GM19324 (cell line): Measurements from ENCODE around the gene C1QTNF6.
"Not testable (repeated sequence)": the region's sequence is repeated elsewhere in the genome, so short reads cannot be mapped to it uniquely, and the experiment has no call there.

ENCODE experiments used
- ATAC-seq: cut with Tn5 transposase; IDR thresholded peaks from one replicate; pipeline ENCODE4 v1.9.1; 2021; ENCODE audit warnings: mild to moderate bottlenecking, moderate library complexity; ENCODE audit not compliant: unreplicated experiment, low FRiP score

The C1QTNF6 gene

GRCh38 chr22:37178350-37179125 is 9.5 kb downstream of the C1QTNF6 start:
- no peak for ATAC-seq

- no peak for ATAC-seq
Observed at GRCh38 chr22:37177755-37178154, 10.3 kb downstream of the C1QTNF6 start.

GRCh38 chr22:37177221-37177620 is 10.8 kb downstream of the C1QTNF6 start:
- ATAC-seq, result no peak

GRCh38 chr22:37176464-37177061 is 11.5 kb downstream of the C1QTNF6 start:
- ATAC-seq, result no peak

GRCh38 chr22:37175414-37176281 is 12.4 kb downstream of the C1QTNF6 start:
- no peak for ATAC-seq

- ATAC-seq, result no peak
Observed at GRCh38 chr22:37174964-37175363, 13.1 kb downstream of the C1QTNF6 start.

- no peak for ATAC-seq
Observed at GRCh38 chr22:37173709-37174108, 14.3 kb downstream of the C1QTNF6 start.

- no peak for ATAC-seq
Observed at GRCh38 chr22:37172266-37173245, 15.5 kb downstream of the C1QTNF6 start.

GRCh38 chr22:37171662-37172061 is 16.4 kb downstream of the C1QTNF6 start:
- no peak for ATAC-seq

GRCh38 chr22:37170689-37171405 is 17.2 kb downstream of the C1QTNF6 start:
- not testable (repeated sequence) for ATAC-seq

GRCh38 chr22:37169947-37170688 is 17.9 kb downstream of the C1QTNF6 start:
- ATAC-seq, result no peak

- ATAC-seq, result no peak
Observed at GRCh38 chr22:37169406-37169805, 18.6 kb downstream of the C1QTNF6 start.

- ATAC-seq, result no peak
Observed at GRCh38 chr22:37167981-37168647, 19.9 kb downstream of the C1QTNF6 start.

- ATAC-seq, result no peak
Observed at GRCh38 chr22:37167176-37167980, 20.7 kb downstream of the C1QTNF6 start.

- no peak for ATAC-seq
Observed at GRCh38 chr22:37166675-37167066, 21.4 kb downstream of the C1QTNF6 start.

- ATAC-seq, result no peak
Observed at GRCh38 chr22:37165940-37166674, 21.9 kb downstream of the C1QTNF6 start.

- ATAC-seq, result no peak
Observed at GRCh38 chr22:37165066-37165465, 23.0 kb downstream of the C1QTNF6 start.
